GM12872 (cell line): ENCODE measurements around the gene ELFN1.

Experiments used
- CTCF ChIP-seq: IDR thresholded peaks from 3 replicates; pipeline ENCODE4 v1.5.1; 2011; ENCODE audit warnings: low read depth, mild to moderate bottlenecking, low read length, moderate library complexity; ENCODE audit not compliant: insufficient read depth

Gene ELFN1

GRCh38 chr7:1676550-1677078 lies 6.5 kb downstream of the ELFN1 start:
- no peak for TF ChIP-seq CTCF

- no peak for TF ChIP-seq CTCF
Measured at GRCh38 chr7:1677206-1678080, 7.4 kb downstream of the ELFN1 start.

- TF ChIP-seq CTCF = no peak
Measured at GRCh38 chr7:1678081-1678543, 8.0 kb downstream of the ELFN1 start.

GRCh38 chr7:1678571-1679325 lies 8.7 kb downstream of the ELFN1 start:
- no peak for TF ChIP-seq CTCF

GRCh38 chr7:1679326-1679965 lies 9.4 kb downstream of the ELFN1 start:
- no peak for TF ChIP-seq CTCF

GRCh38 chr7:1679966-1680730 lies 10.1 kb downstream of the ELFN1 start:
- TF ChIP-seq CTCF = no peak
